HCT116 (cell line): ENCODE results near the gene ATP8A2. TPM values are rescaled to one million over a fixed set of nuclear protein-coding genes. Genes with fewer than 3 reads are reported as not detected.

Experiments used
- ATAC-seq: fragments of 200-7000 bp; cut with Tn5 transposase; 2 replicates; pipeline ENCODE4 v1.9.1; 2020; ENCODE audit warnings: mild to moderate bottlenecking, moderate library complexity
- BruUV-seq: library from RNA; stranded (reverse); fragments of 400-500 nt; replicated peaks from 2 replicates; lab custom pipeline; 2021; lab: Mats Ljungman, UMichigan
- CTCF ChIA-PET: fragments of 300-600 bp; sonication (Branson Sonifier 250); formaldehyde crosslinking; loops from one replicate; lab custom pipeline; 2021; ENCODE audit warnings: antibody characterized with exemption; lab: Charles Lee
- POLR2A ChIA-PET: fragments of 300-600, 350-600 bp; sonication (Branson Sonifier 250); formaldehyde crosslinking; loops from one replicate; lab custom pipeline; 2021; ENCODE audit warnings: antibody characterized with exemption; lab: Charles Lee
- RAD21 ChIA-PET, 2 experiments: fragments of 300-600 bp; sonication (Branson Sonifier 250); formaldehyde crosslinking; loops; one replicate each; lab custom pipeline; 2023; ENCODE audit warnings: low total read pairs in 2 of 2; ENCODE audit not compliant: uncharacterized antibody in 2 of 2, unreplicated experiment in 2 of 2, low non-redundant PET in 1 of 2; lab: Charles Lee
- DNase-seq: peaks from one replicate; pipeline ENCODE4 v3.0.0-alpha.2; 2010; ENCODE audit warnings: low read depth, low spot score
- H2AFZ ChIP-seq: fragments of 200-600 bp; shearing (Covaris generic), sonication (generic); 2 replicates; pipeline ENCODE4 v1.6.1; 2017; ENCODE audit warnings: low read depth, mixed run types, mixed read lengths, antibody characterized with exemption, low read length; ENCODE audit not compliant: poor library complexity, severe bottlenecking
- H3K27ac ChIP-seq: 2 replicates; pipeline ENCODE4 v1.5.1; 2012; ENCODE audit warnings: low read depth, low read length
- H3K27me3 ChIP-seq: fragments of 200-600 bp; sonication (generic); 2 replicates; pipeline ENCODE4 v1.6.1; 2016; ENCODE audit warnings: mixed run types, low read length, mixed read lengths; ENCODE audit not compliant: insufficient read depth
- H3K36me3 ChIP-seq, 2 experiments: fragments of 200-500 bp in 1 of 2; fragments of 200-600 bp in 1 of 2; sonication (Bioruptor generic) in 1 of 2; sonication (generic) in 1 of 2; 2 replicates each; pipeline versions ENCODE4 v1.5.1 to v1.6.1; 2014 to 2016; ENCODE audit warnings: low read length in 2 of 2, inconsistent platforms in 1 of 2, mixed read lengths in 1 of 2, mixed run types in 1 of 2; ENCODE audit not compliant: insufficient read depth in 2 of 2, control insufficient read depth in 1 of 2
- H3K4me1 ChIP-seq, 2 experiments: fragments of 200-600 bp in 1 of 2; sonication (generic) in 1 of 2; 2 replicates each; pipeline versions ENCODE4 v1.5.1 to v1.6.1; 2012 to 2017; ENCODE audit warnings: low read length in 2 of 2, inconsistent platforms in 1 of 2, mild to moderate bottlenecking in 1 of 2, mixed read lengths in 1 of 2, mixed run types in 1 of 2, moderate library complexity in 1 of 2; ENCODE audit not compliant: insufficient read depth in 2 of 2, control insufficient read depth in 1 of 2
- H3K4me2 ChIP-seq: fragments of 200-600 bp; sonication (generic); 2 replicates; pipeline ENCODE4 v1.6.1; 2017; ENCODE audit warnings: mixed run types, low read length, mixed read lengths
- H3K4me3 ChIP-seq, 2 experiments: fragments of 200-600 bp in 1 of 2; sonication (generic) in 1 of 2; replicated peaks in 1 of 2; 2 replicates each; pipeline ENCODE4 v1.5.1; 2011 to 2016; ENCODE audit warnings: low read length in 2 of 2, control low read depth in 1 of 2, low read depth in 1 of 2, mild to moderate bottlenecking in 1 of 2, mixed read lengths in 1 of 2, mixed run types in 1 of 2
- H3K79me2 ChIP-seq: fragments of 200-600 bp; sonication (generic); 2 replicates; pipeline ENCODE4 v1.6.1; 2017; ENCODE audit warnings: mild to moderate bottlenecking, mixed run types, low read length, moderate library complexity, mixed read lengths; ENCODE audit not compliant: insufficient read depth
- H3K9ac ChIP-seq: fragments of 200-600 bp; sonication (generic); 2 replicates; pipeline ENCODE4 v1.6.1; 2016; ENCODE audit warnings: low read length, mixed read lengths
- H3K9me2 ChIP-seq: fragments of 200-600 bp; sonication (generic), shearing (Covaris generic); 2 replicates; pipeline ENCODE4 v1.6.1; 2017; ENCODE audit warnings: mixed run types, mild to moderate bottlenecking, moderate library complexity; ENCODE audit not compliant: insufficient read depth
- H3K9me3 ChIP-seq, 2 experiments: fragments of 200-500 bp in 1 of 2; fragments of 200-600 bp in 1 of 2; sonication (Bioruptor generic) in 1 of 2; sonication (generic) in 1 of 2; 2 replicates each; pipeline ENCODE4 v1.6.1; 2014 to 2017; ENCODE audit warnings: low read length in 2 of 2, mixed read lengths in 2 of 2, inconsistent platforms in 1 of 2, low read depth in 1 of 2, mild to moderate bottlenecking in 1 of 2, mixed run types in 1 of 2, moderate library complexity in 1 of 2; ENCODE audit not compliant: control insufficient read depth in 1 of 2, insufficient read depth in 1 of 2
- H4K20me1 ChIP-seq: fragments of 200-600 bp; sonication (generic), shearing (Covaris generic); 2 replicates; pipeline ENCODE4 v1.6.1; 2017; ENCODE audit warnings: mixed run types, mild to moderate bottlenecking, moderate library complexity; ENCODE audit not compliant: insufficient read depth
- CBX3 ChIP-seq: IDR thresholded peaks from 2 replicates; pipeline ENCODE4 v1.6.1; 2012; ENCODE audit warnings: low read depth
- CEBPB ChIP-seq: IDR thresholded peaks from 2 replicates; pipeline ENCODE4 v1.6.1; 2012; ENCODE audit warnings: low read depth
- ELF1 ChIP-seq: IDR thresholded peaks from 2 replicates; pipeline ENCODE4 v1.6.1; 2012; ENCODE audit warnings: low read depth, borderline replicate concordance
- EZH2phosphoT487 ChIP-seq: fragments of 200-600 bp; IDR thresholded peaks from 2 replicates; pipeline ENCODE4 v1.6.1; 2018; ENCODE audit warnings: antibody characterized with exemption, borderline replicate concordance
- FOSL1 ChIP-seq: IDR thresholded peaks from 2 replicates; pipeline ENCODE4 v1.6.1; 2012; ENCODE audit warnings: low read depth
- POLR2A ChIP-seq: IDR thresholded peaks from 2 replicates; pipeline ENCODE4 v1.7.0; 2011; ENCODE audit warnings: borderline replicate concordance; ENCODE audit not compliant: insufficient read depth, insufficient read length; ENCODE audit errors: extremely low read depth
- POLR2AphosphoS5 ChIP-seq: IDR thresholded peaks from 2 replicates; pipeline ENCODE4 v1.6.1; 2011; ENCODE audit warnings: mild to moderate bottlenecking, low read depth, low read length, moderate library complexity
- RAD21 ChIP-seq: IDR thresholded peaks from 2 replicates; pipeline ENCODE4 v1.6.1; 2012; ENCODE audit warnings: low read depth, mild to moderate bottlenecking
- SIN3A ChIP-seq: IDR thresholded peaks from 2 replicates; pipeline ENCODE4 v1.6.1; 2012; ENCODE audit warnings: low read depth
- SP1 ChIP-seq: IDR thresholded peaks from 2 replicates; pipeline ENCODE4 v1.6.1; 2012; ENCODE audit warnings: low read depth
- TCF7L2 ChIP-seq: IDR thresholded peaks from 2 replicates; pipeline ENCODE4 v1.7.0; 2011; ENCODE audit warnings: borderline replicate concordance, inconsistent platforms; ENCODE audit not compliant: insufficient read depth, insufficient read length; ENCODE audit errors: extremely low read depth
- ZFX ChIP-seq: fragments of 450-650 bp; IDR thresholded peaks from 2 replicates; pipeline ENCODE4 v1.6.1; 2017
- intact Hi-C: fragments of 100-400 bp; cut with micrococcal nuclease; formaldehyde crosslinking; loops from 2 replicates; pipeline ENCODE4 v1.10.0; 2022
- total RNA-seq: library from RNA; stranded (reverse); gene quantifications from one replicate; pipeline ENCODE4 v1.2.1, GENCODE V29; 2021; ENCODE audit not compliant: unreplicated experiment
- TF ChIP-seq, protein P1 (sequence below): IDR thresholded peaks from 2 replicates; pipeline ENCODE4 v1.6.1; 2011; ENCODE audit warnings: mild to moderate bottlenecking, low read length, moderate library complexity; ENCODE audit not compliant: insufficient replicate concordance; ENCODE audit errors: extremely low read depth
- TF ChIP-seq, protein P2 (sequence below): IDR thresholded peaks from 2 replicates; pipeline ENCODE4 v1.6.1; 2012; ENCODE audit warnings: low read depth
- TF ChIP-seq, protein P3 (sequence below): IDR thresholded peaks from 2 replicates; pipeline ENCODE4 v1.6.1; 2012

The ATP8A2 gene
- total RNA-seq, 1 experiment from 2014 or later = not detected

DNA sequence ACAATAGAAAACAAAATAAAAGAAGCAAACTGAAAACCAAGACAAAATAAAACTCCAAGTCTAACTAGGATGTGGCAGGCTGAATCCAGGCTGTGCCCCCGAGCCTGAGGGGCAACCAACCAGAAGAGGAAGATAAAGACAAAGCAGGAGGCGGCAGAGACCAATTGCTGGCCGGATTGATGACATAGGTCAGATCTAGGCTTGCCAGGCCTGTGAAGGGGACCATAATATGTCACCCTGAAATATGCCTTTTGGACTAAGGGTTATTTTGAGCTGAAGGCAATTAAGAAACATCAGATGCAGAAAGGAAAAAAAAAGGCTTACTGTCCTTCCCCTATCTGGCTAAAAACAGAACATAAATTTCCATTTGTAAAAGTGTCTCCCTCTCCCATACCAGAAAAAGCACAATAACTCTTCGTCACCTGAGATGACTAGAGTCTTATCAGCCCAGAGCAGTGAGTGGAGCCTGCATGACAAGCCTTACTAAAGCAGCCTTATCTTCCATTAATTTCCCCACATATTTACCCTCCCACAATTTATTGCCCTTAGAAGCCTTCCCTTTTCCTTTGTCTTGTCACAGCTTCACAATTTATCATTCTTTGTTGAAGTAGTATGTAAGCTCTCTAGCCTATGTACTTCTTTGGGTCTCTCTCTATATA, 22.8 kb downstream of the ATP8A2 start:
- Histone ChIP-seq H3K27ac (no peak overlapping the region), H3K4me2 (no peak overlapping the region), H3K9ac (no peak overlapping the region), H3K27me3 (0 out of 2 replicates have a peak, but pooled peaks cover 8% of the 10 kb centered on the region), H3K79me2 (no peaks in the 10 kb centered on the region), H4K20me1 (no peaks in the 10 kb centered on the region), H3K9me3 (no peaks in the 10 kb centered on the region), H3K4me1 (no peaks in the 10 kb centered on the region), H2AFZ (no peak overlapping the region), H3K9me2 (no peaks in the 10 kb centered on the region), H3K4me3 (no peak overlapping the region), H3K36me3 (no peaks in the 10 kb centered on the region)
- RAD21 ChIA-PET = no interaction called here
- intact Hi-C loops = no loop called here
- BruUV-seq = no TSS peak
- POLR2A ChIA-PET = no interaction called here
- DNase-seq = no peak
- TF ChIP-seq TCF7L2 (no peak), SP1 (no peak), POLR2A (no peak), FOSL1 (no peak), ZFX (no peak), POLR2AphosphoS5 (no peak), EZH2phosphoT487 (no peak), RAD21 (no peak), ELF1 (no peak), SIN3A (no peak), CBX3 (no peak), CEBPB (no peak)
- TF ChIP-seq, protein P1, sequence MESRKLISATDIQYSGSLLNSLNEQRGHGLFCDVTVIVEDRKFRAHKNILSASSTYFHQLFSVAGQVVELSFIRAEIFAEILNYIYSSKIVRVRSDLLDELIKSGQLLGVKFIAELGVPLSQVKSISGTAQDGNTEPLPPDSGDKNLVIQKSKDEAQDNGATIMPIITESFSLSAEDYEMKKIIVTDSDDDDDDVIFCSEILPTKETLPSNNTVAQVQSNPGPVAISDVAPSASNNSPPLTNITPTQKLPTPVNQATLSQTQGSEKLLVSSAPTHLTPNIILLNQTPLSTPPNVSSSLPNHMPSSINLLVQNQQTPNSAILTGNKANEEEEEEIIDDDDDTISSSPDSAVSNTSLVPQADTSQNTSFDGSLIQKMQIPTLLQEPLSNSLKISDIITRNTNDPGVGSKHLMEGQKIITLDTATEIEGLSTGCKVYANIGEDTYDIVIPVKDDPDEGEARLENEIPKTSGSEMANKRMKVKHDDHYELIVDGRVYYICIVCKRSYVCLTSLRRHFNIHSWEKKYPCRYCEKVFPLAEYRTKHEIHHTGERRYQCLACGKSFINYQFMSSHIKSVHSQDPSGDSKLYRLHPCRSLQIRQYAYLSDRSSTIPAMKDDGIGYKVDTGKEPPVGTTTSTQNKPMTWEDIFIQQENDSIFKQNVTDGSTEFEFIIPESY = no peak
- TF ChIP-seq, protein P2, sequence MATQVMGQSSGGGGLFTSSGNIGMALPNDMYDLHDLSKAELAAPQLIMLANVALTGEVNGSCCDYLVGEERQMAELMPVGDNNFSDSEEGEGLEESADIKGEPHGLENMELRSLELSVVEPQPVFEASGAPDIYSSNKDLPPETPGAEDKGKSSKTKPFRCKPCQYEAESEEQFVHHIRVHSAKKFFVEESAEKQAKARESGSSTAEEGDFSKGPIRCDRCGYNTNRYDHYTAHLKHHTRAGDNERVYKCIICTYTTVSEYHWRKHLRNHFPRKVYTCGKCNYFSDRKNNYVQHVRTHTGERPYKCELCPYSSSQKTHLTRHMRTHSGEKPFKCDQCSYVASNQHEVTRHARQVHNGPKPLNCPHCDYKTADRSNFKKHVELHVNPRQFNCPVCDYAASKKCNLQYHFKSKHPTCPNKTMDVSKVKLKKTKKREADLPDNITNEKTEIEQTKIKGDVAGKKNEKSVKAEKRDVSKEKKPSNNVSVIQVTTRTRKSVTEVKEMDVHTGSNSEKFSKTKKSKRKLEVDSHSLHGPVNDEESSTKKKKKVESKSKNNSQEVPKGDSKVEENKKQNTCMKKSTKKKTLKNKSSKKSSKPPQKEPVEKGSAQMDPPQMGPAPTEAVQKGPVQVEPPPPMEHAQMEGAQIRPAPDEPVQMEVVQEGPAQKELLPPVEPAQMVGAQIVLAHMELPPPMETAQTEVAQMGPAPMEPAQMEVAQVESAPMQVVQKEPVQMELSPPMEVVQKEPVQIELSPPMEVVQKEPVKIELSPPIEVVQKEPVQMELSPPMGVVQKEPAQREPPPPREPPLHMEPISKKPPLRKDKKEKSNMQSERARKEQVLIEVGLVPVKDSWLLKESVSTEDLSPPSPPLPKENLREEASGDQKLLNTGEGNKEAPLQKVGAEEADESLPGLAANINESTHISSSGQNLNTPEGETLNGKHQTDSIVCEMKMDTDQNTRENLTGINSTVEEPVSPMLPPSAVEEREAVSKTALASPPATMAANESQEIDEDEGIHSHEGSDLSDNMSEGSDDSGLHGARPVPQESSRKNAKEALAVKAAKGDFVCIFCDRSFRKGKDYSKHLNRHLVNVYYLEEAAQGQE = no peak
- TF ChIP-seq, protein P3, sequence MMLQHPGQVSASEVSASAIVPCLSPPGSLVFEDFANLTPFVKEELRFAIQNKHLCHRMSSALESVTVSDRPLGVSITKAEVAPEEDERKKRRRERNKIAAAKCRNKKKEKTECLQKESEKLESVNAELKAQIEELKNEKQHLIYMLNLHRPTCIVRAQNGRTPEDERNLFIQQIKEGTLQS = no peak
- no peak for ATAC-seq
- CTCF ChIA-PET = no interaction called here
